WTC11 (cell line): Measurements from ENCODE around the gene SLC38A10. TPM values are rescaled to one million over a fixed set of nuclear protein-coding genes. Genes with fewer than 3 reads are reported as not detected.

Source experiments
- ATAC-seq: fragments of 200-7000 bp; cut with Tn5 transposase; 2 replicates; pipeline ENCODE4 v1.10.0; 2021; ENCODE audit warnings: mild to moderate bottlenecking, moderate library complexity
- CTCF ChIA-PET: fragments of 300-600 bp; sonication (Branson Sonifier 250); formaldehyde crosslinking; loops from one replicate; lab custom pipeline; 2021; ENCODE audit warnings: antibody characterized with exemption; lab: Charles Lee
- POLR2A ChIA-PET: fragments of 350-600 bp; sonication (Branson Sonifier 250); formaldehyde crosslinking; loops from one replicate; lab custom pipeline; 2021; ENCODE audit warnings: antibody characterized with exemption; lab: Charles Lee
- DNase-seq: peaks from one replicate; pipeline ENCODE4 v3.0.0; 2021; ENCODE audit warnings: low spot score
- H3K27ac Mint-ChIP-seq: 2 replicates; pipeline ENCODE4 v1.8.0; 2021; ENCODE audit warnings: mixed read lengths
- H3K27me3 Mint-ChIP-seq: 2 replicates; pipeline ENCODE4 v1.8.0; 2021; ENCODE audit warnings: low read depth, mild to moderate bottlenecking, moderate library complexity, mixed read lengths
- H3K36me3 Mint-ChIP-seq: 2 replicates; pipeline ENCODE4 v1.8.0; 2021; ENCODE audit warnings: mixed read lengths
- H3K4me1 Mint-ChIP-seq: 2 replicates; pipeline ENCODE4 v1.8.0; 2022; ENCODE audit warnings: mixed read lengths
- H3K4me3 Mint-ChIP-seq: 2 replicates; pipeline ENCODE4 v1.8.0; 2021; ENCODE audit warnings: mild to moderate bottlenecking, moderate library complexity, mixed read lengths
- H3K9me3 Mint-ChIP-seq: 2 replicates; pipeline ENCODE4 v1.8.0; 2021; ENCODE audit warnings: mixed read lengths
- ELF4 ChIP-seq: sonication (generic); formaldehyde crosslinking; IDR thresholded peaks from 2 replicates; pipeline ENCODE4 v1.8.1; 2022; ENCODE audit warnings: low read depth, mild to moderate bottlenecking, moderate library complexity, missing genetic modification reagents
- HMGA2 ChIP-seq: fragments of 250-450 bp; sonication (Bioruptor Pico); IDR thresholded peaks from 2 replicates; pipeline ENCODE4 v1.4.0; 2021; ENCODE audit warnings: mild to moderate bottlenecking, moderate library complexity
- JAZF1 ChIP-seq: fragments of 250-450 bp; sonication (Bioruptor Pico); IDR thresholded peaks from 2 replicates; pipeline ENCODE4 v1.9.0; 2021; ENCODE audit warnings: moderate library complexity, mild to moderate bottlenecking, inconsistent platforms
- JUN ChIP-seq: sonication (generic); formaldehyde crosslinking; IDR thresholded peaks from 2 replicates; pipeline ENCODE4 v1.8.0; 2023; ENCODE audit warnings: mild to moderate bottlenecking, missing genetic modification reagents
- NR1H2 ChIP-seq: sonication (generic); formaldehyde crosslinking; IDR thresholded peaks from 2 replicates; pipeline ENCODE4 v1.9.0; 2021; ENCODE audit warnings: mild to moderate bottlenecking, moderate library complexity, missing genetic modification reagents
- NR3C1 ChIP-seq: sonication (generic); formaldehyde crosslinking; conservative IDR thresholded peaks from 2 replicates; pipeline ENCODE4 v1.8.1; 2023; ENCODE audit warnings: low read depth, mild to moderate bottlenecking, missing genetic modification reagents
- SMAD3 ChIP-seq: sonication (generic); formaldehyde crosslinking; IDR thresholded peaks from 2 replicates; pipeline ENCODE4 v1.8.0; 2022; ENCODE audit warnings: missing genetic modification reagents, mild to moderate bottlenecking, borderline replicate concordance
- SOX15 ChIP-seq: fragments of 250-450 bp; sonication (Bioruptor Pico); IDR thresholded peaks from 2 replicates; pipeline ENCODE4 v1.9.0; 2021; ENCODE audit warnings: mild to moderate bottlenecking
- TEAD4 ChIP-seq: sonication (generic); formaldehyde crosslinking; IDR thresholded peaks from 2 replicates; pipeline ENCODE4 v1.8.0; 2022; ENCODE audit warnings: mild to moderate bottlenecking, missing genetic modification reagents
- TP53 ChIP-seq: sonication (generic); formaldehyde crosslinking; IDR thresholded peaks from 2 replicates; pipeline ENCODE4 v1.8.1; 2023; ENCODE audit warnings: mild to moderate bottlenecking, missing genetic modification reagents
- ZBTB21 ChIP-seq: sonication (generic); formaldehyde crosslinking; IDR thresholded peaks from 2 replicates; pipeline ENCODE4 v1.8.1; 2023; ENCODE audit warnings: mild to moderate bottlenecking, missing genetic modification reagents, borderline replicate concordance
- ZNF121 ChIP-seq: sonication (generic); formaldehyde crosslinking; IDR thresholded peaks from 2 replicates; pipeline ENCODE4 v1.8.0; 2023; ENCODE audit warnings: missing genetic modification reagents
- ZNF219 ChIP-seq: sonication (generic); formaldehyde crosslinking; IDR thresholded peaks from 2 replicates; pipeline ENCODE4 v1.8.0; 2023; ENCODE audit warnings: missing genetic modification reagents, mild to moderate bottlenecking, borderline replicate concordance
- ZNF423 ChIP-seq: fragments of 250-450 bp; sonication (Bioruptor Pico); IDR thresholded peaks from 2 replicates; pipeline ENCODE4 v2.1.2; 2022; ENCODE audit warnings: mild to moderate bottlenecking, moderate library complexity
- ZNF671 ChIP-seq: fragments of 250-450 bp; sonication (Bioruptor Pico); IDR thresholded peaks from 2 replicates; pipeline ENCODE4 v1.8.0; 2021; ENCODE audit warnings: mild to moderate bottlenecking
- total RNA-seq: library from RNA; stranded (reverse); gene quantifications from 3 replicates; pipeline ENCODE4 v1.2.3, GENCODE V29; 2021
- TF ChIP-seq, protein P1 (sequence below): sonication (generic); formaldehyde crosslinking; IDR thresholded peaks from 2 replicates; pipeline ENCODE4 v1.8.0; 2022; ENCODE audit warnings: mild to moderate bottlenecking, missing genetic modification reagents
- TF ChIP-seq, protein P2 (sequence below): sonication (generic); formaldehyde crosslinking; IDR thresholded peaks from 2 replicates; pipeline ENCODE4 v1.8.0; 2023; ENCODE audit warnings: missing genetic modification reagents, mild to moderate bottlenecking, borderline replicate concordance
- TF ChIP-seq, protein P3 (sequence below): sonication (generic); formaldehyde crosslinking; IDR thresholded peaks from 2 replicates; pipeline ENCODE4 v1.8.0; 2023; ENCODE audit warnings: missing genetic modification reagents
- TF ChIP-seq, protein P4 (sequence below): fragments of 250-450 bp; sonication (Bioruptor Pico); IDR thresholded peaks from 2 replicates; pipeline ENCODE4 v1.9.0; 2021; ENCODE audit warnings: mild to moderate bottlenecking
- TF ChIP-seq, protein P5 (sequence below): sonication (generic); formaldehyde crosslinking; IDR thresholded peaks from 2 replicates; pipeline ENCODE4 v1.8.0; 2022; ENCODE audit warnings: mild to moderate bottlenecking, missing genetic modification reagents

Gene SLC38A10
- total RNA-seq, 1 experiment from 2014 or later: 47.0 TPM

DNA sequence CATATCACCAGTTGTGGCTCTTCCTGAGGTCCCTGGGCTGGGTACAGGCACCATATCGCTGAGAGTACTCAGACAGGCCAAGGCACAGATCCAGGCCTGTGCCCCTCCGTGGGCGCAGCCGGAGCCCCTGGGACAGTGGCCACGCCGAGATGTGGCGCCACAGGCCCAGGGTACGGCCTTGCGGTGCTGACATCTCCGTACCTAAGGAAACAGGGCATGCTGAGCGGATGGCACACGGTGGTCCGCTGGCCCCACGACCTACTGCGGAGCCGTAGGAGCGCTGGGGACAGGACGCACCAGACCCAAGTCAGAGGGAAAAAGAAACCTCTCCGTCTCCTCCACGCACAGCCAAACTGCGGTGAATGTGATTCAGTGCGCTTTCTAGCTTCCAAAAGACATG, 29.5 kb downstream of the SLC38A10 start (continued):
- TF ChIP-seq, protein P1, sequence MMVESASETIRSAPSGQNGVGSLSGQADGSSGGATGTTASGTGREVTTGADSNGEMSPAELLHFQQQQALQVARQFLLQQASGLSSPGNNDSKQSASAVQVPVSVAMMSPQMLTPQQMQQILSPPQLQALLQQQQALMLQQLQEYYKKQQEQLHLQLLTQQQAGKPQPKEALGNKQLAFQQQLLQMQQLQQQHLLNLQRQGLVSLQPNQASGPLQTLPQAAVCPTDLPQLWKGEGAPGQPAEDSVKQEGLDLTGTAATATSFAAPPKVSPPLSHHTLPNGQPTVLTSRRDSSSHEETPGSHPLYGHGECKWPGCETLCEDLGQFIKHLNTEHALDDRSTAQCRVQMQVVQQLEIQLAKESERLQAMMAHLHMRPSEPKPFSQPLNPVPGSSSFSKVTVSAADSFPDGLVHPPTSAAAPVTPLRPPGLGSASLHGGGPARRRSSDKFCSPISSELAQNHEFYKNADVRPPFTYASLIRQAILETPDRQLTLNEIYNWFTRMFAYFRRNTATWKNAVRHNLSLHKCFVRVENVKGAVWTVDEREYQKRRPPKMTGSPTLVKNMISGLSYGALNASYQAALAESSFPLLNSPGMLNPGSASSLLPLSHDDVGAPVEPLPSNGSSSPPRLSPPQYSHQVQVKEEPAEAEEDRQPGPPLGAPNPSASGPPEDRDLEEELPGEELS (CRISPR knock-in tag): no peak
- TF ChIP-seq, protein P2, sequence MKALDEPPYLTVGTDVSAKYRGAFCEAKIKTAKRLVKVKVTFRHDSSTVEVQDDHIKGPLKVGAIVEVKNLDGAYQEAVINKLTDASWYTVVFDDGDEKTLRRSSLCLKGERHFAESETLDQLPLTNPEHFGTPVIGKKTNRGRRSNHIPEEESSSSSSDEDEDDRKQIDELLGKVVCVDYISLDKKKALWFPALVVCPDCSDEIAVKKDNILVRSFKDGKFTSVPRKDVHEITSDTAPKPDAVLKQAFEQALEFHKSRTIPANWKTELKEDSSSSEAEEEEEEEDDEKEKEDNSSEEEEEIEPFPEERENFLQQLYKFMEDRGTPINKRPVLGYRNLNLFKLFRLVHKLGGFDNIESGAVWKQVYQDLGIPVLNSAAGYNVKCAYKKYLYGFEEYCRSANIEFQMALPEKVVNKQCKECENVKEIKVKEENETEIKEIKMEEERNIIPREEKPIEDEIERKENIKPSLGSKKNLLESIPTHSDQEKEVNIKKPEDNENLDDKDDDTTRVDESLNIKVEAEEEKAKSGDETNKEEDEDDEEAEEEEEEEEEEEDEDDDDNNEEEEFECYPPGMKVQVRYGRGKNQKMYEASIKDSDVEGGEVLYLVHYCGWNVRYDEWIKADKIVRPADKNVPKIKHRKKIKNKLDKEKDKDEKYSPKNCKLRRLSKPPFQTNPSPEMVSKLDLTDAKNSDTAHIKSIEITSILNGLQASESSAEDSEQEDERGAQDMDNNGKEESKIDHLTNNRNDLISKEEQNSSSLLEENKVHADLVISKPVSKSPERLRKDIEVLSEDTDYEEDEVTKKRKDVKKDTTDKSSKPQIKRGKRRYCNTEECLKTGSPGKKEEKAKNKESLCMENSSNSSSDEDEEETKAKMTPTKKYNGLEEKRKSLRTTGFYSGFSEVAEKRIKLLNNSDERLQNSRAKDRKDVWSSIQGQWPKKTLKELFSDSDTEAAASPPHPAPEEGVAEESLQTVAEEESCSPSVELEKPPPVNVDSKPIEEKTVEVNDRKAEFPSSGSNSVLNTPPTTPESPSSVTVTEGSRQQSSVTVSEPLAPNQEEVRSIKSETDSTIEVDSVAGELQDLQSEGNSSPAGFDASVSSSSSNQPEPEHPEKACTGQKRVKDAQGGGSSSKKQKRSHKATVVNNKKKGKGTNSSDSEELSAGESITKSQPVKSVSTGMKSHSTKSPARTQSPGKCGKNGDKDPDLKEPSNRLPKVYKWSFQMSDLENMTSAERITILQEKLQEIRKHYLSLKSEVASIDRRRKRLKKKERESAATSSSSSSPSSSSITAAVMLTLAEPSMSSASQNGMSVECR (CRISPR knock-in tag): no peak
- TF ChIP-seq ZNF219 (CRISPR knock-in tag): no peak

DNA sequence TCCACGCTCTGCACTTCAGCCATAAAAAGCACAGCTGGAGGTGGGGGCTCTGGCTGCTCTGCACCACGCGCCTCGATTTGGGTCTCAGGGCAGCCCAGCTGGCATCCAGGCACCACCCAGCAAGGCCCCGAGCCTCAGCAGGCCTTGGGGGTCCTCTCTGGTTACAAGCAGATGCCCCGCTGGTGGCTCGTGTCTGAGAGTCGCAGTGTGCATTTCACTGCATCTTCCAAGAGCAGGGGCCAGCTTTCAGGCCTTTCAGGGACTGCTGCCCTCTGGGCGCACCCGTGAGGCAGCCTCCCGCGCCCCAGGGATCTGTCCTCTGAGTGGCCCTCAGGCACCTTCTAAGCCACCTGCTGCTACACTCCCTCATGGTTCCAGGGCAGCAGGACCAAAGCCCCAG, 30.5 kb downstream of the SLC38A10 start:
- ATAC-seq: no peak

More for the DNA sequence above, 30.5 kb downstream of the SLC38A10 start:
- Mint-ChIP-seq H3K4me1 (no peaks in the 10 kb centered on the region), H3K9me3 (no peaks in the 10 kb centered on the region), H3K27ac (no peak overlapping the region), H3K4me3 (no peak overlapping the region), H3K27me3 (no peaks in the 10 kb centered on the region), H3K36me3 (peaks cover 20% of the 10 kb centered on the region)
- TF ChIP-seq ZBTB21 (no peak), NR3C1 (no peak), SMAD3 (CRISPR knock-in tag) (no peak), NR1H2 (CRISPR knock-in tag) (no peak), ZNF121 (CRISPR knock-in tag) (no peak), ELF4 (CRISPR knock-in tag) (no peak), SOX15 (CRISPR knock-in tag) (no peak), ZNF671 (CRISPR knock-in tag) (no peak), JUN (CRISPR knock-in tag) (no peak), HMGA2 (CRISPR knock-in tag) (no peak), TP53 (CRISPR knock-in tag) (no peak), JAZF1 (CRISPR knock-in tag) (no peak), ZNF423 (CRISPR knock-in tag) (no peak), TEAD4 (CRISPR knock-in tag) (no peak)
- TF ChIP-seq, protein P3, sequence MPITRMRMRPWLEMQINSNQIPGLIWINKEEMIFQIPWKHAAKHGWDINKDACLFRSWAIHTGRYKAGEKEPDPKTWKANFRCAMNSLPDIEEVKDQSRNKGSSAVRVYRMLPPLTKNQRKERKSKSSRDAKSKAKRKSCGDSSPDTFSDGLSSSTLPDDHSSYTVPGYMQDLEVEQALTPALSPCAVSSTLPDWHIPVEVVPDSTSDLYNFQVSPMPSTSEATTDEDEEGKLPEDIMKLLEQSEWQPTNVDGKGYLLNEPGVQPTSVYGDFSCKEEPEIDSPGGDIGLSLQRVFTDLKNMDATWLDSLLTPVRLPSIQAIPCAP: no peak
- TF ChIP-seq, protein P4, sequence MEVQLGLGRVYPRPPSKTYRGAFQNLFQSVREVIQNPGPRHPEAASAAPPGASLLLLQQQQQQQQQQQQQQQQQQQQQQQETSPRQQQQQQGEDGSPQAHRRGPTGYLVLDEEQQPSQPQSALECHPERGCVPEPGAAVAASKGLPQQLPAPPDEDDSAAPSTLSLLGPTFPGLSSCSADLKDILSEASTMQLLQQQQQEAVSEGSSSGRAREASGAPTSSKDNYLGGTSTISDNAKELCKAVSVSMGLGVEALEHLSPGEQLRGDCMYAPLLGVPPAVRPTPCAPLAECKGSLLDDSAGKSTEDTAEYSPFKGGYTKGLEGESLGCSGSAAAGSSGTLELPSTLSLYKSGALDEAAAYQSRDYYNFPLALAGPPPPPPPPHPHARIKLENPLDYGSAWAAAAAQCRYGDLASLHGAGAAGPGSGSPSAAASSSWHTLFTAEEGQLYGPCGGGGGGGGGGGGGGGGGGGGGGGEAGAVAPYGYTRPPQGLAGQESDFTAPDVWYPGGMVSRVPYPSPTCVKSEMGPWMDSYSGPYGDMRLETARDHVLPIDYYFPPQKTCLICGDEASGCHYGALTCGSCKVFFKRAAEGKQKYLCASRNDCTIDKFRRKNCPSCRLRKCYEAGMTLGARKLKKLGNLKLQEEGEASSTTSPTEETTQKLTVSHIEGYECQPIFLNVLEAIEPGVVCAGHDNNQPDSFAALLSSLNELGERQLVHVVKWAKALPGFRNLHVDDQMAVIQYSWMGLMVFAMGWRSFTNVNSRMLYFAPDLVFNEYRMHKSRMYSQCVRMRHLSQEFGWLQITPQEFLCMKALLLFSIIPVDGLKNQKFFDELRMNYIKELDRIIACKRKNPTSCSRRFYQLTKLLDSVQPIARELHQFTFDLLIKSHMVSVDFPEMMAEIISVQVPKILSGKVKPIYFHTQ: no peak
- TF ChIP-seq, protein P5, sequence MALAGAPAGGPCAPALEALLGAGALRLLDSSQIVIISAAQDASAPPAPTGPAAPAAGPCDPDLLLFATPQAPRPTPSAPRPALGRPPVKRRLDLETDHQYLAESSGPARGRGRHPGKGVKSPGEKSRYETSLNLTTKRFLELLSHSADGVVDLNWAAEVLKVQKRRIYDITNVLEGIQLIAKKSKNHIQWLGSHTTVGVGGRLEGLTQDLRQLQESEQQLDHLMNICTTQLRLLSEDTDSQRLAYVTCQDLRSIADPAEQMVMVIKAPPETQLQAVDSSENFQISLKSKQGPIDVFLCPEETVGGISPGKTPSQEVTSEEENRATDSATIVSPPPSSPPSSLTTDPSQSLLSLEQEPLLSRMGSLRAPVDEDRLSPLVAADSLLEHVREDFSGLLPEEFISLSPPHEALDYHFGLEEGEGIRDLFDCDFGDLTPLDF (CRISPR knock-in tag): no peak
- POLR2A ChIA-PET: no interaction called here
- CTCF ChIA-PET: no interaction called here
- DNase-seq: no peak
